GM23338 (cell line): ENCODE results near the gene SLC7A6. TPM values are rescaled to one million over a fixed set of nuclear protein-coding genes. Genes with fewer than 3 reads are reported as not detected.

Experiments
- ATAC-seq: fragments of 200-7000 bp; cut with Tn5 transposase; 3 replicates; pipeline ENCODE4 v1.9.1; 2020
- DNase-seq: peaks from one replicate; pipeline ENCODE4 v3.0.0-alpha.2; 2015; ENCODE audit warnings: low spot score
- H2AFZ ChIP-seq: fragments of 200-600 bp; sonication (generic); 2 replicates; pipeline ENCODE4 v1.8.0; 2016; ENCODE audit warnings: antibody characterized with exemption, mild to moderate bottlenecking, moderate library complexity
- H3F3A ChIP-seq: fragments of 200-600 bp; sonication (generic); replicated peaks from 2 replicates; pipeline ENCODE4 v1.8.0; 2017; ENCODE audit warnings: antibody characterized with exemption, mixed run types, low read depth
- H3K27ac ChIP-seq: fragments of 200-600 bp; sonication (generic); 2 replicates; pipeline ENCODE4 v1.6.1; 2016; ENCODE audit warnings: low read depth
- H3K27me3 ChIP-seq: fragments of 200-600 bp; sonication (generic); 2 replicates; pipeline ENCODE4 v1.8.0; 2016; ENCODE audit warnings: mild to moderate bottlenecking, mixed run types, moderate library complexity; ENCODE audit not compliant: insufficient read depth
- H3K36me3 ChIP-seq: fragments of 200-600 bp; sonication (generic); 2 replicates; pipeline ENCODE4 v1.8.0; 2016; ENCODE audit warnings: mild to moderate bottlenecking; ENCODE audit not compliant: insufficient read depth
- H3K4me1 ChIP-seq: fragments of 200-600 bp; sonication (generic); 2 replicates; pipeline ENCODE4 v1.8.0; 2016; ENCODE audit warnings: mild to moderate bottlenecking, moderate library complexity; ENCODE audit not compliant: insufficient read depth
- H3K4me2 ChIP-seq: fragments of 200-600 bp; sonication (generic); 2 replicates; pipeline ENCODE4 v1.7.1; 2017; ENCODE audit warnings: mixed run types
- H3K4me3 ChIP-seq: fragments of 200-600 bp; sonication (generic); 2 replicates; pipeline ENCODE4 v1.6.1; 2016; ENCODE audit warnings: mixed run types
- H3K79me2 ChIP-seq: fragments of 200-600 bp; sonication (generic); replicated peaks from 2 replicates; pipeline ENCODE4 v1.8.0; 2017; ENCODE audit warnings: mild to moderate bottlenecking; ENCODE audit not compliant: insufficient read depth
- H3K9me2 ChIP-seq: fragments of 200-600 bp; sonication (generic); 2 replicates; pipeline ENCODE4 v1.8.0; 2017; ENCODE audit not compliant: insufficient read depth
- H4K20me1 ChIP-seq: fragments of 200-600 bp; sonication (generic); replicated peaks from 2 replicates; pipeline ENCODE4 v1.8.0; 2017; ENCODE audit warnings: mild to moderate bottlenecking; ENCODE audit not compliant: insufficient read depth
- H3K27ac Mint-ChIP-seq: 2 replicates; pipeline ENCODE4 v1.8.0; 2020; ENCODE audit warnings: inconsistent platforms, mild to moderate bottlenecking, moderate library complexity, mixed read lengths
- H3K27me3 Mint-ChIP-seq: 3 replicates; pipeline ENCODE4 v1.8.0; 2022; ENCODE audit warnings: low read depth, mild to moderate bottlenecking, moderate library complexity, mixed read lengths, inconsistent platforms; ENCODE audit not compliant: insufficient read depth, poor library complexity
- H3K36me3 Mint-ChIP-seq: 3 replicates; pipeline ENCODE4 v1.8.0; 2021; ENCODE audit warnings: low read depth, mild to moderate bottlenecking, inconsistent platforms, moderate library complexity, mixed read lengths
- H3K4me1 Mint-ChIP-seq: 3 replicates; pipeline ENCODE4 v1.8.0; 2020; ENCODE audit warnings: mild to moderate bottlenecking, inconsistent platforms, mixed read lengths
- H3K4me3 Mint-ChIP-seq: 3 replicates; pipeline ENCODE4 v1.8.0; 2021; ENCODE audit warnings: moderate library complexity, mild to moderate bottlenecking, inconsistent platforms, mixed read lengths
- H3K9me3 Mint-ChIP-seq: 3 replicates; pipeline ENCODE4 v1.8.0; 2020; ENCODE audit warnings: moderate library complexity, mild to moderate bottlenecking, inconsistent platforms, mixed read lengths
- CREB1 ChIP-seq: fragments of 250-450 bp; sonication (Bioruptor Pico); IDR thresholded peaks from 2 replicates; pipeline ENCODE4 v1.5.0; 2020; ENCODE audit warnings: low read depth, mild to moderate bottlenecking, moderate library complexity
- CTCF ChIP-seq, 2 experiments: fragments of 200-600 bp in 1 of 2; sonication (generic) in 1 of 2; conservative IDR thresholded peaks; 2 replicates each; pipeline versions ENCODE4 v1.5.1 to v1.6.1; 2016 to 2017; ENCODE audit warnings: antibody characterized with exemption in 2 of 2, low read depth in 2 of 2, mild to moderate bottlenecking in 2 of 2, moderate library complexity in 1 of 2
- EZH2 ChIP-seq: fragments of 200-600 bp; sonication (generic); IDR thresholded peaks from one replicate; pipeline ENCODE4 v1.8.0; 2017; ENCODE audit warnings: antibody characterized with exemption, mild to moderate bottlenecking, low read depth; ENCODE audit not compliant: unreplicated experiment
- EZH2phosphoT487 ChIP-seq: fragments of 200-600 bp; sonication (generic); IDR thresholded peaks from one replicate; pipeline ENCODE4 v1.8.1; 2018; ENCODE audit warnings: antibody characterized with exemption; ENCODE audit not compliant: unreplicated experiment
- JUNB ChIP-seq: IDR thresholded peaks from one replicate; pipeline ENCODE4 v1.6.1; 2016; ENCODE audit warnings: antibody characterized with exemption; ENCODE audit not compliant: unreplicated experiment
- NANOG ChIP-seq: IDR thresholded peaks from 2 replicates; pipeline ENCODE4 v1.6.1; 2016; ENCODE audit warnings: antibody characterized with exemption, borderline replicate concordance
- POLR2AphosphoS5 ChIP-seq: IDR thresholded peaks from 2 replicates; pipeline ENCODE4 v1.6.1; 2016; ENCODE audit warnings: antibody characterized with exemption, low read depth
- REST ChIP-seq: IDR thresholded peaks from one replicate; pipeline ENCODE4 v1.6.1; 2018; ENCODE audit warnings: antibody characterized with exemption; ENCODE audit not compliant: unreplicated experiment
- STAT1 ChIP-seq: IDR thresholded peaks from one replicate; pipeline ENCODE4 v1.6.1; 2016; ENCODE audit warnings: antibody characterized with exemption; ENCODE audit not compliant: unreplicated experiment
- ZNF114 ChIP-seq: fragments of 250-450 bp; sonication (Bioruptor Pico); IDR thresholded peaks from 2 replicates; pipeline ENCODE4 v1.5.0; 2020; ENCODE audit warnings: mild to moderate bottlenecking, moderate library complexity
- ZNF331 ChIP-seq: fragments of 250-450 bp; sonication (Bioruptor Pico); IDR thresholded peaks from 2 replicates; pipeline ENCODE4 v1.5.0; 2020; ENCODE audit warnings: low read depth, mild to moderate bottlenecking, moderate library complexity
- polyA plus RNA-seq: library from polyadenylated mRNA; unstranded; fragments of >200 nt; fragmentation: Nextera tagmentation; extraction: Ambion mirVana; gene quantifications from 2 replicates; pipeline ENCODE4 v1.2.1, GENCODE V29; 2016
- total RNA-seq: library from RNA; depleted of rRNA; stranded (reverse); fragments of >200 nt; shearing (Covaris generic); gene quantifications from 2 replicates; pipeline ENCODE4 v1.2.3, GENCODE V29; 2014
- TF ChIP-seq, protein P1 (sequence below): IDR thresholded peaks from 2 replicates; pipeline ENCODE4 v1.6.1; 2016; ENCODE audit warnings: antibody characterized with exemption

SLC7A6 gene
- total and polyA plus RNA-seq, 2 experiments from 2014 or later, result 16.6 to 30.9 TPM

DNA sequence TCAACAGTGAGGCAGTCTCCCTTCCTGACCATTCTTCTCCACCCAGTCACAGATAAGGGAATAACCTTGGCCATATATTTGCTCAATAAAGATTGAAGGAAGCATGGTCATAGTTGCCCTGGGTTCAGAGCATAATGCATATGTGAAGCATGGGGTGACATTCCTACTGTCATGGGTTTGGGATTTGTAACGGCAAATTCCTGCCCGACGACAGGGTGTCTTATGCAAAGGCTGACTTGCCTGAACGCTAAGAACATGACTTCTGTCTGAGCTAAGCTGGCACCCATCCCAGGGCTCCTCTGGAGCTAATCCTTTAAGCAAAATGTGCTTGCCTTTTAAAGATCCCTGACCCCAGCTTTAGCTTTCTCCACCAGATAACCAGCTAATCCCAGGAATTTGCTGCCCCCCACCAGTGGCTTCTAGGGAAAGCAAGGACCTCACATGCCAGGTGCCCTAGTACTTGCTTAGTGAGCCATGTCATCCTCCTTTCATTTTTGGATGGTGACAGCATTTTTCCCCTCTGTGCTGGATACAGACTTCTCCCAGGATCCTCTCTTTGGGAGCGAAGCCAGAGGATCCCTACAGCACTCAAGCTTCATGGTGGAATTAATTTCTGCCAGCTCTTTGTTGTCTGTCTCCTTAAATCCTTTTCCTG lies 34.7 kb downstream of the SLC7A6 start:
- ATAC-seq, result no peak
- Mint-ChIP-seq H3K4me1 (peaks cover 2% of the 10 kb centered on the region; the same call in 1 of the 3 replicates), H3K9me3 (no peaks in the 10 kb centered on the region), H3K27me3 (peaks cover 2% of the 10 kb centered on the region), H3K4me3 (no peak overlapping the region), H3K27ac (no peak overlapping the region), H3K36me3 (peaks cover 74% of the 10 kb centered on the region)
- Histone ChIP-seq H3K27ac (peak overlapping the region; percentile 26; the same call in 1 of the 2 replicates), H3F3A (peaks cover 15% of the 10 kb centered on the region; the same call in 1 of the 2 replicates), H3K4me2 (no peak overlapping the region), H3K27me3 (no peaks in the 10 kb centered on the region), H3K9me2 (no peaks in the 10 kb centered on the region), H4K20me1 (peaks cover 42% of the 10 kb centered on the region), H3K36me3 (peaks cover 44% of the 10 kb centered on the region), H3K79me2 (no peaks in the 10 kb centered on the region), H2AFZ (no peak overlapping the region), H3K4me1 (no peaks in the 10 kb centered on the region), H3K4me3 (no peak overlapping the region)
- no peak for DNase-seq
- TF ChIP-seq POLR2AphosphoS5, result no peak
- TF ChIP-seq, protein P1, sequence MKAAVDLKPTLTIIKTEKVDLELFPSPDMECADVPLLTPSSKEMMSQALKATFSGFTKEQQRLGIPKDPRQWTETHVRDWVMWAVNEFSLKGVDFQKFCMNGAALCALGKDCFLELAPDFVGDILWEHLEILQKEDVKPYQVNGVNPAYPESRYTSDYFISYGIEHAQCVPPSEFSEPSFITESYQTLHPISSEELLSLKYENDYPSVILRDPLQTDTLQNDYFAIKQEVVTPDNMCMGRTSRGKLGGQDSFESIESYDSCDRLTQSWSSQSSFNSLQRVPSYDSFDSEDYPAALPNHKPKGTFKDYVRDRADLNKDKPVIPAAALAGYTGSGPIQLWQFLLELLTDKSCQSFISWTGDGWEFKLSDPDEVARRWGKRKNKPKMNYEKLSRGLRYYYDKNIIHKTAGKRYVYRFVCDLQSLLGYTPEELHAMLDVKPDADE, result no peak
- TF ChIP-seq EZH2phosphoT487, result no peak
- TF ChIP-seq NANOG, result no peak
- TF ChIP-seq STAT1, result no peak
- no peak for TF ChIP-seq CTCF (conservative IDR thresholded peaks at IDR 0.05; ENCODE audit: low read depth in 2 of 2)
- TF ChIP-seq ZNF114 (CRISPR knock-in tag), result no peak
- no peak for TF ChIP-seq EZH2
- no peak for TF ChIP-seq JUNB
- no peak for TF ChIP-seq ZNF331
- no peak for TF ChIP-seq CREB1 (CRISPR knock-in tag)
- no peak for TF ChIP-seq REST
